ENCODE data around the gene UTP25.

The UTP25 gene

DNA sequence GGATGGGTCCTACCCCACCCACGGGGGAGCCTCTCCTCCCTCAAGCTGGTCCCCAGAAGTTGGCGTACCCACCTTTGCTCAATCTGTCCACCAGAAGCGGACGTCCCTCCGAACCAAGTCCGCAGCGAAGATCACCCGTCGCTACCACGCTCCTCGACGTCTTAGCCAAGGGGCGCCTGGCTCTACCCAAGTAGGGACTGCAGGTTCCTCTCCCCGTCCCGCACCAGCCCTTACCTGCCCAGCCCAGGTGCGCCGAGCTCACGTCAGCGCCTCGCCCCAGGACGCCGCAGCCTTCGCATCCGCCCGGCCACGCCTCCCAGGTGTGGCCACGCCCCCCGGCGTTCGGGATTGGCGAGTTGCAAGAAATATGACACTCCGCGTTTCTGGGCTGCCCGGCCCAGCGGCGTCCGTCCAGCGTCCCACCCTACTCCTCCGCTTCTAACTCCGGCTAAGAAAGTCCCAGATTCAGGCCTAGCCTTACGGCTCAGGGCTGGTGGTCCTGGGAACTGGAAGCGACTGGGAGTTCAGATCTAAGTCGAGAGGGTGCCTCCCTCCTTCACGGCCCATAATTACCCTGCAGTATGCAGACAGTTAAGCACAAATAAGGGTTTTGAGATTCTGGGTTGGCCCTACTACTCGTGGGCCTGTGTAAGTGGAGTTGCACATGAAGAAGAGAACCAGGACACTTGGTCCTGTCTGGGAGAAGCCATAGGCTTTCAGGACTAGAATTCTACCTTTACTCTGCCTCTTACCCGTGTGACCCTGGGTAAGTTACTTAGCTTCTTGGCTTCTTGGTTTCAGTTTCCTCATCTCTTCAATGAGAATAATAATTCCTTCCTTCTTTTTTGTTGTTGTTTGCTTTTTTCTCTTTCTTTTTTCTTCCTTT, 21.7 kb upstream of the UTP25 start, which contains the start of gene IRF6:
TSS of gene IRF6 (minus strand) at position 268 of the 886 bp plus-strand sequence. CDS start 4,729 bp downstream, outside the sequence.
- DNase-seq (ENCODE audit: low spot score): peak; percentile 76

DNA sequence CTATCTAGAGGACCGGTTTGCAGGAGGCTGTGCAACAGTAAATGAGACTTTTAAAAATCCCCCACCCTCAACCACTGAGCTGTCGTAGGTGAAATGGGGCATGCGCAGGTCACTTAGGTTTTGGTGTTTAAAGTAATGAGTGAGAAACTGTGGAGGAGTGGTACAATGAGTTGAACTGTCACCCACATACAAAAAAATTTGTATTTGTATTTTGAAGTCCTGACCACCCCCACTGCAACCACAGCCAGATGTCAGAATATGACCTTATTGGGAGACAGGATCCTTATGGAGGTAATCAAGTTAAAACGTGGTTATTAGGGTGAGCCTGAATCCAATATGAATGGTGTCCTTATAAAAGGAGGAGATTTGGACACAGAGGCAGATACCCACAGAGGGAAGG, 20.3 kb upstream of the UTP25 start:
- no peak for DNase-seq (ENCODE audit: low spot score)

DNA sequence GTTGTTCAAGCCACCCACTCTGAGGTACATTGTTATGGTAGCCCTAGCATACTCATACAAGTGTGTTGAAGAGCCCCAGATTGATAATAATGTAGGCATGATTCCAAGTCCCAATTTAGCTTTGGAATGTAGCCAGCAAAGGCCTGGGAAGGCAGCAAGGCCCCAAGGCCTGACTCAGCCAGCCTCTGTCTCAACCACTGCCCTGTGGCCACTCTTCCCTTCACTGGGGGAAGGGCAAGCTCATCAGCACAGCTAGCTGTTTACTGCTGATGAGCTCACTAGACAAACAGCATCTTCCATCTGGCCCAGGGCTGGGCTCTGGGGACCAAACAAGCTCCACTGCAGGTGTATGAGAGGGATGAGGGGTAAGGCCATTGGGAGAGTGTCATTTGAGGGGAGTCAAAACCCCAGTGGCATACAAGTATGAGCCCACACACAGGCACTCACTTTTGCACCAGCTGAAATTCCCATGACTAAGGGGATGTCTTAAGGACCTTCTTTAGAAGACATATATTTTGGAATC, 19.7 kb upstream of the UTP25 start:
- DNase-seq (ENCODE audit: low spot score): no peak

DNA sequence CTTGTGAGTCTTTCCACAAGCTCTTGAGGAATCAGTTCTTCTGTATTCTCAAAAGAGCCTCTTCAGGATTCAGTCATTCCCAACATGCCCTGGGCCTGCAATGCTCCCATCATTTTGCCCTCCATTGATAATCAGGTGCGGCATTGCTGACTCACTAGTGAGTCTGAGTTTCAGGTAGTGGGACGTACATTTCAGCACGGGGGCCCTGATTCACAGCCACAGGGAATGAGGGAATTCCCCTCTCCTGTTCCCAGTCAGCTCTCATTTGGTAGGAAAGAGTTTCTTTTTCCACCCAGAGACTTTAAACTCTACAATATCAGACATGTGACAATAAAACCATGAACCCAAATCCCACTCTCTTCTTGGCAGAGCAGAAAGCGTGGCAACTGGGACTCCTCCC, 18.2 kb upstream of the UTP25 start:
- DNase-seq (ENCODE audit: low spot score): no peak

DNA sequence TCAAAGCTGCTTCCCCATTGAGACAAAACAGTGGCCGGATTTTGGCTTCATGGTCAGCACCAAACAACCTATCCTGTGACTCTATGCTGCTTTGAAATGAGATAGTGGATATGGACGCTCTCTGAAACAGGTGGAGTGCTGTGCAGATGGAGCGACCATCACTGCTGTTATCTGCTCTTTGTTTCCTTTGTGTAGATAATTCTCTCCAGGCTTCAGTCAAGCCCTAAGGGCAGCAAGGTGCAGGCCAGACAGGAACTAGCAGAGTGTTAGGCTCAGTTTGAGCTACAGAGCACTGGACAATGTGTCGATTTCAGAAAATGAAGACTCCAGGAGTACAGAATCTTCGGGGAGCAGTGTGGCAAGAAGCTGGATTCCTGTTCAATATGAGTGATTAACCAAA, 17.0 kb upstream of the UTP25 start:
- DNase-seq (ENCODE audit: low spot score): no peak

DNA sequence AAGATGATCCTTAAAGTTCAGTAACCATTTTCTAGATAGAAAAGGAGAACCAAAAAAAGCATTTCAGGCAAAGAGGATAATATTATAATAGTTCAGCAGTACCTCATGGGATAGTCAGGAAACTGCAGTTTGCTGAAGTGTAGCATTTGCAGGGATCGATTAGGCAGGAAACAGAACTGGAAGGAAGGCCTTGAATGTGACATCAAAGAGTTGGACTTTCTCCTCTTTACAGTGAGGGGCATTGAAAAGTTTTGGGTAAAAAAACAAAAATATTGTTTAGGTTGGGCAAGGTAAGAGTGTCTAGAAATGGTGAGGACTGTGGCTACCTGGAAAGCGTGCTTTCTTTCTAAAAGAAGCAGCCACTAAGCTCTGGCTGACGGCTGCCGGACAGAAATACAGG, 13.9 kb upstream of the UTP25 start:
- no peak for DNase-seq (ENCODE audit: low spot score)

DNA sequence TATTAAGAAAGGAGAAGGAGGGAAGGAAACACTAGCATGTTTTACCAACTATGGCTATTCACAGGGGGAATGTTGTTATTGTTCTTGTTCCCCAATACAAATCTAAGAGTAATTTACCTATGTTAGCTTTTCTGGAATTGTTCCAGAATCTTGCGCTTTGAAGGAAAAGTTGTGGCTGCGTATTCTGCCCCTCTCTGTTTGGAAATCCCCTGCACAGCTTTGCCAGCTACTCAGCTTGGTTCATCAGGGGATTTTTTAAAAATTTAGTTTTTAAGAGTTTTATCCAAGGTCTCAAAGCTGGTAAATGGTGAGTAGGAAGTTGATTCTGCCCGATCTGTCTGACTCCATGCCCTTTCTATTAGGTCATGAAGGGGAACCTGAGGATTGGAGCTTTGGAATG, 12.3 kb upstream of the UTP25 start:
- DNase-seq (ENCODE audit: low spot score): peak; percentile 3

DNA sequence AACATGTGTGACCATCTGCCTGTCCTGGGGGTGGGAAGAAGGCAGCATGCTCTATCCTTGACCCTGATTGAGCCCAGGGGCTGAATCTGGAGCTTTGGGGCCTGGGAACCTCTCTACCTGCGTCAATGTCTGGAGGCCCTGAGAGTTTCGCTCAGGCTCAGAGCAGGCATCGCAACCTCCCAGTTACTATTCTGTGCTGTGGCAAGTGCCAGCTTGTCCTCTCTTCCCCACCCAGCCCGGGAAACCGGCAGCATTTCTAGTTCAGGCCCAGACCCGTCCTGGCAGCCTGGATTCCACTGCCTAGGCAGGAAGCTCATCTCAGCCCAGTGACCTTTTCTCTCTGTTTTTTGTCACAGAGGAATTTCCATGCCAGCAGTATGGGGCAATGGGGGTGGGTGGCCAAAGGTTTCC, 11.8 kb upstream of the UTP25 start:
- no peak for DNase-seq (ENCODE audit: low spot score)

DNA sequence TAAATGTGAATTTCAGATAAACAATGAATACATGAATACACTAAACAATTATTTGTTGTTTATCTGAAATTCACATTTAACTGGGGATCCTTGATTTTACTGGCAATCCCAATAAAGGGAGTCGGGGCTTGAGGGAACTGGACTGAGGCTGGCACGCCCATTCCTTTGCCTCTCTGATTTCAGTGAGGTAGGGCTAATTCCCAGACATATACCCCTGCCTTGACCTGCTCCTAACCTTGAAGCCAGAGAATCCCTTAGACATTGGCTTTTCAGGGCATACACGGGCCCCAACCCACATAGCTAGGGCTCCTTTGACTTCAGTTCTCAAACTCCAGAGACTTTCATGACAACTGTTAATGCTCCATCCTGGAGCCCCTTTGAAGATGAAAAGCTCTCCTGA, 10.8 kb upstream of the UTP25 start:
- no peak for DNase-seq (ENCODE audit: low spot score)

DNA sequence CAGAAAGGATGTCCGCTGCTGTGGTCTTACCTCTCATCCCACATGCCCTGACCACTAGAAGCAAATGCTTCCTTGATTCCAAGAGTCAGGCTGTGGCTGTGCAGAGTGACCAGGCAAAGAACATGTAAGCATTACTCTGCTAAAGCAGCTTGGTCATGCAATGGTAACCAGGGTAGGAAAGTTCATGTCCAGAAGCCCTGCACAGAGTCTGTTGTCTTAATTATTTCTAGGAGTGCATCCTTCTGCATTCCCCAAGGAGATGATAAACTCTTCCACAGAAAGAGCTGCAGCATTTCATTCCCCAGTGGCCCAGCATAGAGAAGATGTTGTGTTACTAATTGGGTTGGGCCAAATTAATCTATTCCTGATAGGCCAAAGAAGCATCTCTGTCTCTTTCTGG, 10.1 kb upstream of the UTP25 start:
- no peak for DNase-seq (ENCODE audit: low spot score)

DNA sequence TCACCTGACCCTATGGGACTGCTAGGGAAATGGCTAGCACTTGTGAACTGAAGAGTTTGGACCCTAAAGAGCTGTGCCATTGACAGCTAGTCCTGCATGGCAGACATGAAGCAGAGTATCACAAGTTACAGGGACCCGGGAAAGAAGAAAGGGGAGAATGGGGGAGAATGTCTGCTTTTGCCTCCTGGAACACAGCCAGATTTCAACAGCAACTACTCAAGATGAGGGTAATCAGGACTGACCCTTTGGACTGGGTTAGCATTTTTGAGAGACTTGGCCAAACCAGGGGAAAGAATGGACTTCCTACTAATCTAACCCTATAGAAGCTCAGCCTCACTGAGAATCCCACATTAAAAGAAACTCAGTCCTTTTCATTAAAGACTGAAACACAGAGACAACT, 8.7 kb upstream of the UTP25 start:
- no peak for DNase-seq (ENCODE audit: low spot score)

DNA sequence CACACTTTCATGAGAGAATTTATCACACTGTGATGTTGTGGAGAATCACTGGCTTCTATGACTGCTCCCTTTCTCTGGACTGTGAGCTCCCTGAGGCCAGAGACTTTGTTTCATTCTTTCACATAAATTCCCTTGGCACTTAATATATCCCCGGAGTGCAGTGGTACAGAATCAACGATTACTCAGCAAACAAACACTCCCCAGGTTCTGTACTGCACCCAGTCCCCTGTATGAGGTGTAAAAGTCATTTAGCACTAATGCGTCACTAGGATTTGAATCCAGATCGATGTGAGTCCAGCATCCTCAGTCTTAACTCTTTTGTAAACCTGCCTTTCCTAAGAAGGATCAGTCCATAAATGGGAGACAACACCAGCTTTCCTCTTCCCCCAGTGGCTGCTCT, 6.8 kb upstream of the UTP25 start:
- no peak for DNase-seq (ENCODE audit: low spot score)

DNA sequence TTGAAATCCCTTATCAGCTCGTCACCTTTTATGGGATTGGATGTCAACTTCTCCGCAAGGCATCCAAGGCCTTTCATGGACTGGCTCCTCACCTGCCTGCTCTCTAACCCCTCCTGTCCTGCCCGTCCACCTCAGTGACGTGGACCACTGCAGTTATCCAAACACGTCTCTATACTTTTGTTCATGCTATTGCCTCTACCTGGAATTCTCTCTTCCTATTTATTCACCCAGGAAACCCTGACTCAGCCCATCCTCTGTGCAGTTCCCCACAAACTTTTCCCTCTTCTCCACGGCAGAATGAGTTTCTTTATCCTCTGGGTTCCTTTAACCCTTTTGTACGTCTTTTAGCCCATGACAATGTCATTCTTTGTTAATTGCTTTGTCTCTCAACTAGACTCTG, 5.1 kb upstream of the UTP25 start:
- DNase-seq (ENCODE audit: low spot score): no peak

DNA sequence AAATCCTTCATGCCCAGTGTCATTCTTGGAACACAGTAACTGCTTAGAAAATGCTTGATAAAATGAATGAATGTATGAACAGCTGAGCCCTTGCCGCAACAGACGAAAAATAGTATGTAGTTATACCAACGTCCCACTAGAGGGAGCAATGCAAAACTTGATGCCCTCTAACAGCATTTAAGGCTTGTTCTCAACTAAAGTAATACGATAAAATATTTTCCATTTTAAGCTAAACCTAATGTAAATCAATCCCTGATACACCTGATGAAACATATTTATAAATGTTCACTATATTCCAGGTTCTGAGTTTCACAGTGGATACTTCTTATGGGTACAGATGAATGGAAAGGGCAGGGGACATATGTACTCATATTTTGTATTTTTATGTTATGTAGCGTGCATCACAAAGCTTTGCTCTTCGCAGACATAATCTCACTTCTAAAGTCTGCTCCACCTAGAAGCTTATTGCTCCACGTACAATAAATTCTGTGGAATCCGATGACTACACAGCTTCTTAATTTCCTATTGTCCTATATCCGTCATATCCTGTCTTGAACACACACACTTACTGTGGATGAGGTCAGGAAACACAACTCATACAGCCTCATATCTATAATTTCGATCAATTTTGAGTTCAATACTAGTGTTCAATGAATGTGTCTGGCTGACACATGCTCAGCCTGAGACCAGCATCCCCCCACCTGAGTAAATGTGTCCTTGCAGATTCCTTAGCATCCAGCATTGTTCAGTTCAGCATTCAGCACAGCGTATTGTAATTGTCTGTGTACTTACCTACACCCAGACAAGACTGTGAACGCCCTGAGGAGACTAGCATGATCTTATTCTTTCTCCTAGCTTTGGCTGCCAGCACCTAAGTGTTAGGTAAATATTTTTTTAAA, 4.4 kb upstream of the UTP25 start:
- DNase-seq (ENCODE audit: low spot score): peak; percentile 61

DNA sequence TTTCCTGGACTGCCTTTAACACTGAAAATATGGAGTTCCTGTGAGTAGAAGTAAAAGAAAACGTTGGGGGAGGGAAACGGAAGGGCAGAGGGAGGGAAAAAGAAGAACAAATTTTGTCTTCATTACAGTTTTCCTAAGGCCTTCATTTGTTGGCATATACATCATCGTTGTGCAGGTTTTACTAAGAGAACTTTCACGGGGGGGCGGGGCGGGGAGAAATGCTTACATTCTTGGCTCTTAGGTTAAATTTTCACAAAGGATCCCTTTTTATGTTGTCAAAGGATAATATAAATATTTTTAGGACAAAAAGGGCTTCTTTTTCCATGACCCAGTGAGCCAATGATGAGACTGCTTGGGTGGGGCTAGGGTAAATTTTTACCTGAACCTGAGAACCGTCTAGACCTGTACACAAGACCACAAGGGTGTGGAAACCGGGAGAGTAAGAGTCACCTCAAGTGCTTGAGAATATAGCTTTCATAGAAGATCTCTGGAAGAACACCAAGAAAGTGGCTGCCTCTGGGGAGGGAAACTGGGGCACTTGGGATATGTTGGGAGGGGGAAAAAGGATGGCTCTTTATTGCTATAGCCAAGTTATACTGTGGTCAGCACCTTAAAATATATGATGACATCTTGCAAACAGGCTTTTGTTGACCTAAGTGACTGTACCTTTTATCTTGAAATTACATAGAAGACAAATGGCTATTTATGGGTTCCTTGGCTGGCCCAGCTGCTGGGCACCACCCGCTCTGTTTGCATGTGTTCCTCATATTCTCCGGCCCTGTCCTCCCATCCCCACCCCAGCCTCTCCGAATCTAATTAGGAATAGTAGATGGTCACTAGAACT, 2.0 kb upstream of the UTP25 start:
- no peak for DNase-seq (ENCODE audit: low spot score)

DNA sequence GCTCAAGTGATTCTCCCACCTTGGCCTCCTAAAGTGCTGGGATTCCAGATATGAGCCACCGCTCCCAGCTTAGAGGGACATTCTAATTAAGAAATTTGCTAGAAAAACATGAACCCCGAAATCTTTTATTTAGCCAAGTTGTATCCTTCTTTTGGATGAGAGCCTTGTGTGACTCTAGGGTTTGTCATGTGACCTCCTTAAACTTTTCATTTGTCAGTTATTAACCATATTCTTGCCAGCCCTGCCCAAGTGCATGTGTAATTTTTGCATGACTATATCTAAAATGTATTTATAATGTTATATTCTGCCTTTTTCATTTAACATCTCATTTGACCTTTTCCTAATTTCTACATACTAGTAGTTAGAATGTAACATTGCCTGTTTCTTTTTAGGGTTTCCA, 1.9 kb downstream of the UTP25 start:
- no peak for DNase-seq (ENCODE audit: low spot score)

DNA sequence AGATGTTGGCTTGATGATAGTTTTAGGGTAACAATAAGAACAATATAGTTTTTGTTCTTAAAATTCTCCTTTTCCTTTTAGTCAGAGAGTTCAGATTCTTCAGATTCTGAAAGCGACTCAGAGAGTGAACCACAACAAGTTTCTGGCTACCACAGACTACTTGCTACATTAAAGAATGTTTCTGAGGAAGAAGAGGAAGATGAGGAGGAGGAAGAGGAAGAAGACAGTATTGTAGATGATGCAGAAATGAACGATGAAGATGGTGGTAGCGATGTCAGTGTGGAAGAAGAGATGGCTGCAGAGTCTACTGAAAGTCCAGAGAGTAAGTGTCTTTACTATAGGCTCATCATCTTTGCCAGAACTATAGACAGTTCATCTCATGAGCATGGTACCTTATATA, 3.0 kb downstream of the UTP25 start:
- DNase-seq (ENCODE audit: low spot score): no peak

DNA sequence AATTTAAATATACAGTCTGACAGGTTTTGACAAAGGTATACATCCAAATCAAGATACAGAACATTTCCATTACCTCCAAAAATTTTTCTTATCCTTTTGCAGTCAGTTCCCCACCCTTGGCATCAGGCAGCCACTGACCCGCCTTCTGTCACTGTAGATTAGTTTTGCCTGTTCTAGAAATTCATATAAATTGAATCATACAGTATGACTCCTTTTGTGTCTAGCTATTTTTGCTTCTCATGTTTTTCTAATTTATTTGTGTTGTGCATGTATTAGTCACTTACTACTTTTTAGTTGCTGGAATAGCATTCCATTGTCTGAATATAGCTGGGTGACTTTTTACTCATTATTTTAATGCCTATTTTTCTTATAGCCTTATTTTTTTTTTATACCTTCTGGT, 3.8 kb downstream of the UTP25 start:
- DNase-seq (ENCODE audit: low spot score): no peak

DNA sequence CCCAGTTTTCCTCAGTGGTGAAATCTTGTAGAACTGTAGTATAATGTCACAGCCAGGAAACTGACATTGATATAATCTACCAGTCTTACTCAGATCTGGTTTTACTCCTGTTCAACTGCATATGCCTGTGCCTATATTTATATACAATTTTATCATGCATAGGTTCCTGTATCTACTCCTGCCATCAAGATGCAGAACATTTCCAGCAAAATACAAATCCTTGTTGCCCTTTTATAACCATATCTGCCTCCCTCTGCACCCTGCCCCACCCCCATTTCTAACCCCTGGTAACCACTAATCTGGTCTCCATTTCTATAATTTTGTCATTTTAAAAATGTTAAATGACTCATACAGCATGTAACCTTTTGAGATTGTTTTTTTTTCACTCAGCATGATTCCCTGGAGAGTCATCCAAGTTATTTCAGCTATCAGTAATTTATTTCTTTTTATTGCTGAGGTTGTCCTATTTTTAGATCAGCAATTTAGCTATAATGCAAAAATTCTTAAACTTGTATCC, 8.1 kb downstream of the UTP25 start:
- no peak for DNase-seq (ENCODE audit: low spot score)

DNA sequence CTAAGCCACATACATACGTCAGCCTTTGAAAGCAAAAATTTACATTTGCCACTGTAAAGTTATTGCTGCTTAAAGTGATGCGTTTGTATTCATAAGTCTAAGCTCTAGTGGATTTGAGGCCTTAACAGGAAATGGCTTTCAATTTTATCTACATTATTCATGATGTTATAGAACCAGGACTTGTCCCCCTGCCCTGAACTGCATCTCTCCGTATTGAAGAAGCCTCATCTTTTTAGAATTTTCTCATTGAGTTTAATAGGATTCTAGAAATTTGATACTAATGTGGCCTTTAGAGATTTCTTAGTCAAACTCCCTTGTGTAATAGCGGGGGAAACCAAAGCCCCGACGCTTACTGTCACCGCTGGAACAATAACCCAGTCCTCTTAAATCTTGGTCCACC, 9.9 kb downstream of the UTP25 start:
- DNase-seq (ENCODE audit: low spot score): no peak

DNA sequence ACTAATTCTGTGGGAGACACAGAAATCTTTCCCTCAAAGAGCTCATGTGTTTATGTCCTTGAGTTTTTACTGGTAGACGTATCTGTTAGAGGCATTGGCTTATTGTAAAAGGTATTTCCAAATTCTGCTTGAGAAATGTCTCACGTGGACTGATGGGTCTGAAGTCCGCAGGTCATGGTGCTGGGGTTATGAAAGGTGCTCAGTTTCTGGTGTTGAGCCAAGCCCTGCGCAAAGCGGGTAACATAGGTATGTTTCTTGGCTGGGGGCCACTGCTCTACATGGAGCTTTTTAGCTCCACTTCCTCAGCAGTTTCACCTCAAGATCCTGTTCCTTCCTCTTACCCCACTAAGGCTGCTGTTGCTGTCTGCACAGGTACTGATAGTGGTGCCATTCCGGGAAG, 10.8 kb downstream of the UTP25 start:
- no peak for DNase-seq (ENCODE audit: low spot score)

Data from CD4-positive, alpha-beta T cell treated with Interleukin-15 for 4 hours (primary cell).